NCI-H146 (cell line): ENCODE data around the gene BTBD9.

Source experiments
- DNase-seq: peaks from one replicate; lab custom pipeline; 2025; lab: John Stamatoyannopoulos, UW

BTBD9 gene

GRCh38 chr6:38345586-38345985 is 294.1 kb downstream of the BTBD9 start:
- no peak for DNase-seq

- no peak for DNase-seq
These were observed 298.2 kb downstream of the BTBD9 start for GRCh38 chr6:38341496-38341895.

GRCh38 chr6:38339914-38340313 is 299.8 kb downstream of the BTBD9 start:
- DNase-seq = no peak

- no peak for DNase-seq
These were observed 301.8 kb downstream of the BTBD9 start for GRCh38 chr6:38337819-38338465.

GRCh38 chr6:38336922-38337321 is 302.8 kb downstream of the BTBD9 start:
- no peak for DNase-seq

- DNase-seq = no peak
These were observed 312.9 kb downstream of the BTBD9 start for GRCh38 chr6:38326837-38327236.

- no peak for DNase-seq
These were observed 316.5 kb downstream of the BTBD9 start for GRCh38 chr6:38323216-38323615.

GRCh38 chr6:38322138-38322537 is 317.6 kb downstream of the BTBD9 start:
- DNase-seq = no peak

GRCh38 chr6:38320843-38321242 is 318.9 kb downstream of the BTBD9 start:
- peak; percentile 55 for DNase-seq

- DNase-seq = peak; percentile 61
These were observed 319.4 kb downstream of the BTBD9 start for GRCh38 chr6:38320358-38320757.

- peak; percentile 24 for DNase-seq
These were observed 320.2 kb downstream of the BTBD9 start for GRCh38 chr6:38319256-38320212.

- no peak for DNase-seq
These were observed 323.4 kb downstream of the BTBD9 start for GRCh38 chr6:38316099-38316868.

GRCh38 chr6:38311201-38311600 is 328.5 kb downstream of the BTBD9 start:
- no peak for DNase-seq

GRCh38 chr6:38310061-38310460 is 329.7 kb downstream of the BTBD9 start:
- DNase-seq = no peak

GRCh38 chr6:38307740-38308139 is 332.0 kb downstream of the BTBD9 start:
- no peak for DNase-seq

- DNase-seq = no peak
These were observed 332.8 kb downstream of the BTBD9 start for GRCh38 chr6:38306931-38307330.

GRCh38 chr6:38305995-38306681 is 333.6 kb downstream of the BTBD9 start:
- DNase-seq = no peak

- no peak for DNase-seq
These were observed 336.9 kb downstream of the BTBD9 start for GRCh38 chr6:38302838-38303237.

- DNase-seq = no peak
These were observed 337.6 kb downstream of the BTBD9 start for GRCh38 chr6:38302081-38302480.

- no peak for DNase-seq
These were observed 349.5 kb downstream of the BTBD9 start for GRCh38 chr6:38290133-38290799.

GRCh38 chr6:38287487-38287886 is 352.2 kb downstream of the BTBD9 start:
- no peak for DNase-seq
